ENCODE results near the gene RMC1.
"Not testable (repeated sequence)": the region's sequence is repeated elsewhere in the genome, so short reads cannot be mapped to it uniquely, and the experiment has no call there.

RMC1 gene

DNA sequence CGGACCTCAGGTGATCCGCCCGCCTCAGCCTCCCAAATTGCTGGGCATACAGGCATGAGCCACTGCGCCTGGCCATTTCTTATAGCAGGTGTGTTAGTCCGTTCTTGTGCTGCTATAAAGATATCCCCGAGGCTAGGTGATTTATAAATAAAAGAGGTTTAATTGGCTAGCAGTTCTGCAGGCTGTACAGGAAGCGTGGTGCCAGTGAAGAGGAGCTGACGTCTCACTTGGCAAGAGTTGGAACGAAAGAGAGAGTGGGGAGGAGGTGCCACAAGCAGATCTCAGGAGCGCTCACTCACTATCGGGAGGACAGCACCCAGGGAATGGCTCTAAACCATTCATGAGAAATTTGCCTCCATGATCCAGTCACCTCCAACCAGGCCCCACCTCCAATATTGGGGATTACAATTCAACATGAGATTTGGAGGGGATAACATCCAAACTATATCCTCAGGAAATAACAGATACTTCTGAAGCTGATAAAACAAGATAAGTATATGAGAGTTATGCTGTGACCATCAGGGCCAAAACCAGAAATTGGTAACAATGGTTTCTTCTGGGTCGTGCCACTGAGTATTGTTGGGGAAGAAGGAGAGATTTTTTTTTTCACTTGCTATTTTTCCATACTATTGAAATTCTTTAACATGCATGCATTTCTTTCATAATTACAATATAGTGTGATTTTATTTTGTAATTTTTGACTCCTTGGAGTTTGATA, 7.4 kb upstream of the RMC1 start:
- H3K4me3 ChIP-seq (ENCODE audit: low read depth in 1 of 5, low read length in 5 of 5) = no peak overlapping the region
- H3K27me3 ChIP-seq (ENCODE audit: control insufficient read depth in 5 of 5, insufficient read depth in 4 of 5, low read length in 5 of 5) = no peaks in the 10 kb centered on the region
- H3K4me1 ChIP-seq (ENCODE audit: control insufficient read depth in 5 of 5, insufficient read depth in 5 of 5, low read length in 5 of 5) = peaks cover 0 to 9% (median 5%) of the 10 kb centered on the region in 5 donors
- no peak overlapping the region for H3K9ac ChIP-seq (ENCODE audit: low read length in 5 of 5)
- no peaks in the 10 kb centered on the region for H3K36me3 ChIP-seq (ENCODE audit: control insufficient read depth in 5 of 5, insufficient read depth in 5 of 5, low read length in 5 of 5)
- H3K27ac ChIP-seq (ENCODE audit: low read depth, low read length) = no peak overlapping the region
- no peaks in the 10 kb centered on the region for H3K9me3 ChIP-seq (ENCODE audit: control insufficient read depth in 5 of 5, low read length in 5 of 5)

DNA sequence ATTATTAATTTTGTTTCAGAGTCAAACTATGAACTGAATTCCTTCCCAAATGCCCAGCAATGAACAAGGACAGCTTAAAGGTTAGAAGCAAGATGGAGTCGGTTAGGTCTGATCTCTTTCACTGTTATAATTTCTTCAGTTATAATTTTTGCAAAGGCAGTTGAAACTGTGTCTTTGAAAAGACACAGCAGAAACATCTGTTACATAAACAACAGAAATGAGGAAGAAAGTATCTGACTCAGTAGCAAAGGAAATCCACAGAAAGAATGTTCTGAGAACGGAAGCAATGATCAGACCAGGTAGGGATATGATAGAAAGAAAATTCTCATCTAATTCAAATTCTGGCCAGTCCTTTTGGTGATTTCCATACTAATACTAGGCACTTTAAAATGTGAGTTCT, 5.2 kb upstream of the RMC1 start:
- Histone ChIP-seq H3K4me1 (ENCODE audit: control insufficient read depth in 5 of 5, insufficient read depth in 5 of 5, low read length in 5 of 5) (peaks cover 0 to 18% (median 11%) of the 10 kb centered on the region in 5 donors), H3K4me3 (ENCODE audit: low read depth in 1 of 5, low read length in 5 of 5) (no peak overlapping the region), H3K36me3 (ENCODE audit: control insufficient read depth in 5 of 5, insufficient read depth in 5 of 5, low read length in 5 of 5) (no peaks in the 10 kb centered on the region), H3K9me3 (ENCODE audit: control insufficient read depth in 5 of 5, low read length in 5 of 5) (no peaks in the 10 kb centered on the region), H3K27ac (ENCODE audit: low read depth, low read length) (no peak overlapping the region), H3K9ac (ENCODE audit: low read length in 5 of 5) (no peak overlapping the region), H3K27me3 (ENCODE audit: control insufficient read depth in 5 of 5, insufficient read depth in 4 of 5, low read length in 5 of 5) (no peaks in the 10 kb centered on the region)

DNA sequence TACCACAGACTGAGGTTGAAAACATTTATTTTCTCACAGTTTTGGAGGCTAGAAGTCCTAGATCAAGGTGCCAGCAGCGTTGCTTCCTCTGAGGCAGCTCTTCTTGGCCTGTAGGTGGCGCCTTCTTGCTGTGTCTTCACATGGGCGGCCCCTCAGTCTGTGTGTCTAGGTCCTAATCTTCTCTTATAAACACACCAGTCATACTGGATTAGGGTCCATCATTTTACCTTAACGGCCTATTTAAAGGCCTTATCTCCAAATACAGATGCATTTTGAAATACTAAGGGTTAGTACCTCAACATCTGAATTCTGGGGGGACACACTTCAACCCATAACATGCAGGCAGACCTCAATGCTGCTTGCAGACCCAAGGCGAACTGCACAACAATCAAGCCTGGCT, 4.4 kb upstream of the RMC1 start:
- Histone ChIP-seq H3K36me3 (ENCODE audit: control insufficient read depth in 5 of 5, insufficient read depth in 5 of 5, low read length in 5 of 5) (no peaks in the 10 kb centered on the region), H3K4me1 (ENCODE audit: control insufficient read depth in 5 of 5, insufficient read depth in 5 of 5, low read length in 5 of 5) (peaks cover 0 to 23% (median 14%) of the 10 kb centered on the region in 5 donors), H3K27me3 (ENCODE audit: control insufficient read depth in 5 of 5, insufficient read depth in 4 of 5, low read length in 5 of 5) (no peaks in the 10 kb centered on the region), H3K27ac (ENCODE audit: low read depth, low read length) (no peak overlapping the region), H3K4me3 (ENCODE audit: low read depth in 1 of 5, low read length in 5 of 5) (no peak overlapping the region), H3K9me3 (ENCODE audit: control insufficient read depth in 5 of 5, low read length in 5 of 5) (no peaks in the 10 kb centered on the region), H3K9ac (ENCODE audit: low read length in 5 of 5) (no peak overlapping the region)

DNA sequence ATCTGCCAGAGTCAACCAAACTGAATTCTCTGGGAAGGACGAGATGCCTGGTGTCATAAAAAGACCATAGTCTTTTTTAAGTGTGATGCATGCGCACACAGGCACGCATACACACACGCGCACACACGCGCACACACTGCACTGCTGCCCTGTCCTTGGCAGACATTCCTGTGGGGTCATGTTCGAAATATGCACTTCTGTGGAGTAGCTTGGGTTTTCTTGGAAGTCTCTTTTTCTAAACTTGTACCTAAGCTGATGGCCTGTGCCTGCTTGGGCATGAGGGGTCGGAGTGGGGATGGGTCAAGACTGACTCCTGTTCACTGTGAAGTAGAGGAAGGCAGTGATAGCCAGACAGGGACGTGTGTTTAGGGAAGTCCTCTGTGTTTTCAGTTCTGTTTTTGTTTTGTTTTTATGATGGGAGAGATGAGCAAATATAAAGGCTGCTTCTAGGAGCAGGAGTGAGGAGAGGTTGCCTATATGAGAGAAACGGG, 4.0 kb upstream of the RMC1 start:
- no peak overlapping the region for H3K27ac ChIP-seq (ENCODE audit: low read depth, low read length)
- no peaks in the 10 kb centered on the region for H3K27me3 ChIP-seq (ENCODE audit: control insufficient read depth in 5 of 5, insufficient read depth in 4 of 5, low read length in 5 of 5)
- H3K9ac ChIP-seq (ENCODE audit: low read length in 5 of 5) = no peak overlapping the region
- no peak overlapping the region for H3K4me3 ChIP-seq (ENCODE audit: low read depth in 1 of 5, low read length in 5 of 5)
- H3K4me1 ChIP-seq (ENCODE audit: control insufficient read depth in 5 of 5, insufficient read depth in 5 of 5, low read length in 5 of 5) = peaks cover 3 to 27% (median 18%) of the 10 kb centered on the region in 5 donors
- H3K36me3 ChIP-seq (ENCODE audit: control insufficient read depth in 5 of 5, insufficient read depth in 5 of 5, low read length in 5 of 5) = no peaks in the 10 kb centered on the region
- no peaks in the 10 kb centered on the region for H3K9me3 ChIP-seq (ENCODE audit: control insufficient read depth in 5 of 5, low read length in 5 of 5)

DNA sequence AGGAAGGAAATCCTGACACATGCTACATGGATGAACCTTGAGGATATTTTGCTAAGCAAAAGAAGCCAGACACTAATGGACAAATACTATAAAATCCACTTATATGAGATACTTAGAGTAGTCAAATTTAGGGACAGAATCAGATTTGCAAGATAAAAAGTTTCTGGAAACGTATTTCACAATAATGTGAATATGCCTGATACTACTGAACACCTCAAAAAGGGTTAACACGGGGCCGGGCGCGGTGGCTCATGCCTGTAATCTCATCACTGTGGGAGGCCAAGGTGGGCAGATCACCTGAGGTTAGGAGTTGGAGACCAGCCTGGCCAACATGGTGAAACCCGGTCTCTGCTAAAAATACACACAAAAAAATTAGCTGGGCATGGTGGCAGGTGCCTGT, 1.7 kb upstream of the RMC1 start:
- Histone ChIP-seq H3K9me3 (ENCODE audit: control insufficient read depth in 5 of 5, low read length in 5 of 5) (no peaks in the 10 kb centered on the region), H3K9ac (ENCODE audit: low read length in 5 of 5) (no peak overlapping the region), H3K36me3 (ENCODE audit: control insufficient read depth in 5 of 5, insufficient read depth in 5 of 5, low read length in 5 of 5) (peaks cover 0 to 2% (median 0%) of the 10 kb centered on the region in 5 donors), H3K27me3 (ENCODE audit: control insufficient read depth in 5 of 5, insufficient read depth in 4 of 5, low read length in 5 of 5) (no peaks in the 10 kb centered on the region), H3K4me1 (ENCODE audit: control insufficient read depth in 5 of 5, insufficient read depth in 5 of 5, low read length in 5 of 5) (peaks cover 3 to 39% (median 32%) of the 10 kb centered on the region in 5 donors), H3K27ac (ENCODE audit: low read depth, low read length) (no peak overlapping the region), H3K4me3 (ENCODE audit: low read depth in 1 of 5, low read length in 5 of 5) (no peak overlapping the region)

DNA sequence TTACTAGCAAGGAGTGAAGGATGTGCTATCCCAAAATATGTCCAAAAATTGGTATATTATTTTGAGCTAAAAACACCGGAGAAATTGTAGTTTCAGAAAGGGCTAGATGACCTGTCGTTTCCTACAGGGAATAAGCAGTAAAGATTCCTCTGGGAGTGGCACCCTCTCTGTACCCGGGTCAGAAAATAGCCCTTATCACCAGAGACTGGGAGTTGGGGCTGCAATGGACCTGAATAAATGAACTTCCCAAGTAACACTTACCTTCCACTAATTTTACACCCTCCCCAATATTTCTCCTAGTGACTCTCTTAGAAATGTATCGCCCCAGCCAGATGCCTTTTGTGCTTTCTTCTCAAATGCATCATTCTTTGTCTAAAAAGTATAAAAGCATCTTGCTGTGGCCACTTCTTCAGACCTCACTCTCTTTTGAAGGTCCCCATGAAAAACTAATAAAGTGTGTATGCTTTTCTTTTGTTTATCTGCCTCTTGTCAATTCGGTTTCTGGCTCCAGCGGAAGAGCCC, 734 bp upstream of the RMC1 start:
- Histone ChIP-seq H3K4me3 (ENCODE audit: low read depth in 1 of 5, low read length in 5 of 5) (peak overlapping the region; percentile 83 to 93 (median 88)), H3K27ac (ENCODE audit: low read depth, low read length) (peak overlapping the region; percentile 90), H3K9ac (ENCODE audit: low read length in 5 of 5) (peak overlapping the region; percentile 84 to 92 (median 91)), H3K4me1 (ENCODE audit: control insufficient read depth in 5 of 5, insufficient read depth in 5 of 5, low read length in 5 of 5) (peaks cover 3 to 39% (median 32%) of the 10 kb centered on the region in 5 donors), H3K36me3 (ENCODE audit: control insufficient read depth in 5 of 5, insufficient read depth in 5 of 5, low read length in 5 of 5) (peaks cover 0 to 5% (median 2%) of the 10 kb centered on the region in 5 donors), H3K27me3 (ENCODE audit: control insufficient read depth in 5 of 5, insufficient read depth in 4 of 5, low read length in 5 of 5) (no peaks in the 10 kb centered on the region), H3K9me3 (ENCODE audit: control insufficient read depth in 5 of 5, low read length in 5 of 5) (no peaks in the 10 kb centered on the region)

DNA sequence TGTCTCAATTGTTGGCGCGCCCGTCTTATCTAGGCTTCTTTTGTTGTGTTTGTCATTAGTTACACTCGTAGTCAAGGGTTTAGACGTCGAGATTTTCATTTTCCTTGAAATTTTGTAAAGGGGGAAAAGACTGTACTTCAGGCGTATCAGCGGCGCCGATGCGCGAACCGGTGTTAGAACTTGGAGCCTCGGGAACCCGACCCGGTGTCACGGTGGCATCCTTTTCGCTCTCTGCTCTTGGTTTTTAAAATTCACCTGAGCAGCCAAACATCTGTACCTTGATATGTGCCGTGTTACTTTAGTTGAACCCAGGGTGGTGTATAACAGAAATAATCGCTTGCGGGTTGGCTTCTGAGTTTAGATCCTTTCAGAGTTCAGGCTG, 643 bp downstream of the RMC1 start:
- no peaks in the 10 kb centered on the region for H3K9me3 ChIP-seq (ENCODE audit: control insufficient read depth in 5 of 5, low read length in 5 of 5)
- peak overlapping the region; percentile 65 to 93 (median 87) for H3K4me3 ChIP-seq (ENCODE audit: low read depth in 1 of 5, low read length in 5 of 5)
- peak overlapping the region; percentile 69 for H3K27ac ChIP-seq (ENCODE audit: low read depth, low read length)

DNA sequence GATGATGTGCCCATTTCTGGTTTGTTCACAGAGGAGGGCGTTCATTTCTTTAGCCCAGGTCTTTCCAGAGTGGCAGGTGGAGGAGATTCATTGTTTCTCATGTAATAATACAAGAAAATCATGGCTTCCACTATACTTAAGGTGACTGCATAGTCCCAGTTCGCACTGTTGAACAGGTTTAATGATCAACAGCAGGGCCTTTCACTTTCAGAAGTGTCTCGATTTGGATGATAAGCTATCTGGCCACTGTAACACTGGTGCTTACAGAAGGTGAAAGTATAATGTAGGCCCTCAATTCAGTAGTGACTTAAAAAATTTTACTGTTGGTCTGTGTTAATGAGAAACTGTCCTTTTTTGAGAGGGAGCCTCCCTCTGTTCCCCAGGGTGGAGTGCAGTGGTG, 1.4 kb downstream of the RMC1 start:
- Histone ChIP-seq H3K9me3 (ENCODE audit: control insufficient read depth in 5 of 5, low read length in 5 of 5) (no peaks in the 10 kb centered on the region), H3K4me1 (ENCODE audit: control insufficient read depth in 5 of 5, insufficient read depth in 5 of 5, low read length in 5 of 5) (peaks cover 3 to 30% (median 27%) of the 10 kb centered on the region in 5 donors), H3K9ac (ENCODE audit: low read length in 5 of 5) (peak overlapping the region in 4 of 5 donors; percentile 23 to 91 (median 86)), H3K27me3 (ENCODE audit: control insufficient read depth in 5 of 5, insufficient read depth in 4 of 5, low read length in 5 of 5) (no peaks in the 10 kb centered on the region), H3K4me3 (ENCODE audit: low read depth in 1 of 5, low read length in 5 of 5) (peak overlapping the region in 4 of 5 donors; percentile 81 to 93 (median 88)), H3K36me3 (ENCODE audit: control insufficient read depth in 5 of 5, insufficient read depth in 5 of 5, low read length in 5 of 5) (peaks cover 3 to 20% (median 11%) of the 10 kb centered on the region in 5 donors), H3K27ac (ENCODE audit: low read depth, low read length) (no peak overlapping the region)

More for the DNA sequence above, 643 bp downstream of the RMC1 start:
- Histone ChIP-seq H3K4me1 (ENCODE audit: control insufficient read depth in 5 of 5, insufficient read depth in 5 of 5, low read length in 5 of 5) (peaks cover 3 to 34% (median 28%) of the 10 kb centered on the region in 5 donors), H3K9ac (ENCODE audit: low read length in 5 of 5) (peak overlapping the region; percentile 75 to 91 (median 84)), H3K36me3 (ENCODE audit: control insufficient read depth in 5 of 5, insufficient read depth in 5 of 5, low read length in 5 of 5) (peaks cover 3 to 16% (median 11%) of the 10 kb centered on the region in 5 donors), H3K27me3 (ENCODE audit: control insufficient read depth in 5 of 5, insufficient read depth in 4 of 5, low read length in 5 of 5) (no peaks in the 10 kb centered on the region)

DNA sequence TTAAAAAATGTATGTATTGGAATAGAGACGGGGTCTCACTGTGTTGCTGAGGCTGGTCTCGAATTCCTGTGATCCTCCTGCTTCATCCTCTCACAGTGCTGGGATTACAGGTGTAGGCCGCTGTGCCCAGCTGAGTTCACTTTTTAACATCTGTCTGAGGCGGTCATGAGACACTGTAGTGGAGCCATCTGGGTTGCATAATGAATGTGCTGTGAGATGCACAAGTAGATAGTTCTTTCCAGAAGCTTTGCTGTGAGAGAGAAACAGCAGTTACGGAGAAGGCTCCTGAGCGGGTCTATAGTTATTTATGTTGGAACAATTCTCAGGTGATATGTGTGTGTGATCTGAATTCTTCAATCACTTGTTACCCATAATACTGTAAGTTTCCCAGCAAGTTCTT, 3.1 kb downstream of the RMC1 start:
- Histone ChIP-seq H3K36me3 (ENCODE audit: control insufficient read depth in 5 of 5, insufficient read depth in 5 of 5, low read length in 5 of 5) (peaks cover 9 to 33% (median 20%) of the 10 kb centered on the region in 5 donors), H3K9me3 (ENCODE audit: control insufficient read depth in 5 of 5, low read length in 5 of 5) (no peaks in the 10 kb centered on the region), H3K4me3 (ENCODE audit: low read depth in 1 of 5, low read length in 5 of 5) (no peak overlapping the region), H3K27me3 (ENCODE audit: control insufficient read depth in 5 of 5, insufficient read depth in 4 of 5, low read length in 5 of 5) (no peaks in the 10 kb centered on the region), H3K27ac (ENCODE audit: low read depth, low read length) (no peak overlapping the region), H3K9ac (ENCODE audit: low read length in 5 of 5) (no peak overlapping the region), H3K4me1 (ENCODE audit: control insufficient read depth in 5 of 5, insufficient read depth in 5 of 5, low read length in 5 of 5) (peaks cover 3 to 30% (median 27%) of the 10 kb centered on the region in 5 donors)

DNA sequence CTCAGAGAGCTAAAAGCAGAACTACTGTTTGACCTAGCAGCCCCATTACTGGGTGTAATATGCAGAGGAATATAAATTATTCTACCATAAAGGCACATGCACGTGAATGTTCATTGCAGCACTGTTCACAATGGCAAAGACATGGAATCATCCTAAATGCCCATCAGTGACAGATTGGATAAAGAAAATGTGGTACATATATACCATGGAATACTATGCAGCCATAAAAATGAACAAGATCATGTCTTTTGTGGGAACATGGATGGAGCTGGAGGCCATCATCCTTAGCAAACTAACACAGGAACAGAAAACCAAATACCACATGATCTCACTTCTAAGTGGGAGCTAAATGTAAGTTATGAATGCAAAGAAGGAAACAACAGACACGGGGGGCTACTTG, 7.6 kb downstream of the RMC1 start:
- H3K27ac ChIP-seq (ENCODE audit: low read depth, low read length); H3K9me3 ChIP-seq (ENCODE audit: control insufficient read depth in 5 of 5, low read length in 5 of 5); H3K9ac ChIP-seq (ENCODE audit: low read length in 5 of 5); H3K4me3 ChIP-seq (ENCODE audit: low read depth in 1 of 5, low read length in 5 of 5); H3K4me1 ChIP-seq (ENCODE audit: control insufficient read depth in 5 of 5, insufficient read depth in 5 of 5, low read length in 5 of 5); H3K27me3 ChIP-seq (ENCODE audit: control insufficient read depth in 5 of 5, insufficient read depth in 4 of 5, low read length in 5 of 5): not testable (repeated sequence)
- H3K36me3 ChIP-seq (ENCODE audit: control insufficient read depth in 5 of 5, insufficient read depth in 5 of 5, low read length in 5 of 5) = peaks cover 9 to 46% (median 28%) of the 10 kb centered on the region in 5 donors

Measured in subcutaneous abdominal adipose tissue (tissue), 5 donors.